Neuron (in vitro differentiated cells): Measurements from ENCODE around the gene SH3PXD2B.
"Not testable (repeated sequence)": the region's sequence is repeated elsewhere in the genome, so short reads cannot be mapped to it uniquely, and the experiment has no call there.

Experiments
- H2AFZ ChIP-seq: one replicate; pipeline ENCODE4 v1.6.1; 2013; ENCODE audit warnings: low read depth, mild to moderate bottlenecking, inconsistent platforms, low read length, moderate library complexity
- H3K27me3 ChIP-seq: one replicate; pipeline ENCODE4 v1.6.1; 2013; ENCODE audit warnings: low read length; ENCODE audit not compliant: insufficient read depth
- H3K36me3 ChIP-seq: one replicate; pipeline ENCODE4 v1.6.1; 2013; ENCODE audit warnings: low read length; ENCODE audit not compliant: insufficient read depth
- H3K4me1 ChIP-seq: one replicate; pipeline ENCODE4 v1.6.1; 2013; ENCODE audit warnings: low read length; ENCODE audit not compliant: insufficient read depth
- H3K4me3 ChIP-seq: 2 replicates; pipeline ENCODE4 v1.5.1; 2013; ENCODE audit warnings: mild to moderate bottlenecking, low read length, moderate library complexity
- H3K9me3 ChIP-seq: one replicate; pipeline ENCODE4 v1.6.1; 2013; ENCODE audit warnings: low read length

The SH3PXD2B gene

DNA sequence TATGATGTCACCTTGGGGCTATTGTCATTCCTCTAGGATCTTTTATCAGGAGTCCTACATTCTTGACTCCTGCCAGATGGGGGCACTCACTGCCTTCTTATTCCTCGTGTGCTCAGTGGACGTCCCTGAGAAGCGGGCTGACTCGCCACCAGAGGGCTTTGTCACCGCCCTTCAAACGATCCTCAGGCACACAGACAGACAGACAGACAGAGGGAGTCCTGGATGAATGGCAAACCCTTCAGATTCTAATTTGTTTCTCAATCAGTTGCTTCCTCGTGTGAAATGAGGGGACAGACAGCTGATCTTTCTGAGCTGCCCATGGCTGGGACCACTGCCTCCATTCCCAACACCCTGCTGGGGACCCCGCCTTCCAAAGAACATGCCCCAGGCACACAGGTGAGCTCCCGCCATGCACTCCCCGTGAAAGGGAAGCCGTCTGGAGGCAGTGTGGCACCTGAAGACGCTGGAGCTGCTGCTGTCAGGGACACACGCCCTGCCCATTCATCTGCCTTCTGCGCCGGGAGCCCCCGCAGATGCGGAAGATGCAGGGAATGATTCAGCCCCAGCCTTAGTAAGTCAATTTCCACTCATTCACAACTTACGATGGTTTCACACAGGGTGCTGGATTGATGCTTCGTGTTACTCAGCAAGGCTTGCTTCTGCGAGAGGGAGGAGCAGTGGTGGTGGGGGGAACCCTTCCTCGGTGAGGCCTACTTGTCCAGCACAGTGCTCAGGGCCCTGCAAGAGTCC lies 24.9 kb upstream of the SH3PXD2B start:
- Histone ChIP-seq H2AFZ (no peak overlapping the region), H3K9me3 (no peaks in the 10 kb centered on the region), H3K27me3 (no peaks in the 10 kb centered on the region), H3K4me1 (no peaks in the 10 kb centered on the region), H3K4me3 (no peak overlapping the region), H3K36me3 (no peaks in the 10 kb centered on the region)

DNA sequence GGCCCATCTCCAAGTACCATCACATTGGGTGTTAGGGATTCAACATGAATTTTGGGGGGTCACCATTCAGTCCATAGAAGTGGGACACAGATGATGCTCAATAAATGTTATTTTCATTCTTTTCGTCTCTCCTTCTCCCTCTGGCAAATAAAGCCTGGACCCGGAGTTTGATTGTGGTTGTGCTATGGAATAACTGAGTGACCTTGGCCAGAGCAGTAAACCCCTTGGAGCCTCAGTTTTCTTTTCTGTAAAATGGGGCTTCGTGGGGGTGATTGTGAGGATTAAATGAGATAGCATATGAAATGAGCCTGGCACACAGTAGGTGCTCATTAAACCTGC lies 24.3 kb upstream of the SH3PXD2B start:
- H3K4me3 ChIP-seq, H2AFZ ChIP-seq, H3K36me3 ChIP-seq, H3K4me1 ChIP-seq, H3K27me3 ChIP-seq, H3K9me3 ChIP-seq: not testable (repeated sequence)

DNA sequence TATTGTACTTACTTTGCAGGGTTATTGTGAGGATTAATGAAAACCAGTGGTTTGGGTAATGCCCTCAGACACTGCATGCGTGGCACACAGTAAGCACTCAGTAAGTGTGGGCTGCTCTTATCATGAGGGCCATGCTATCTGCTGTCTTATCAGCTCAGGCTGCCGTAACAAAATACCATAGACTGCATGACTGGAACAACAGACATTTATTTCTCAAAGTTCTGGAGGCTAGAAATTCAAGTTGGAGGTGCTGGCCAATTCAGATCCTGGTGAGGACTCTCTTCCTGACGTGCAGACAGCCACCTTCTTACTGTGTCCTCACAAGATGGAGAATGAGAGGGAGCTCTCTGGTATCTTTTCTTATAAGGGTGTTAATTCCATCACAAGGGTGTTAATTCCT lies 23.9 kb upstream of the SH3PXD2B start:
- no peaks in the 10 kb centered on the region for H3K36me3 ChIP-seq
- no peak overlapping the region for H2AFZ ChIP-seq
- H3K4me3 ChIP-seq = no peak overlapping the region
- no peaks in the 10 kb centered on the region for H3K27me3 ChIP-seq
- H3K9me3 ChIP-seq = no peaks in the 10 kb centered on the region
- no peaks in the 10 kb centered on the region for H3K4me1 ChIP-seq

DNA sequence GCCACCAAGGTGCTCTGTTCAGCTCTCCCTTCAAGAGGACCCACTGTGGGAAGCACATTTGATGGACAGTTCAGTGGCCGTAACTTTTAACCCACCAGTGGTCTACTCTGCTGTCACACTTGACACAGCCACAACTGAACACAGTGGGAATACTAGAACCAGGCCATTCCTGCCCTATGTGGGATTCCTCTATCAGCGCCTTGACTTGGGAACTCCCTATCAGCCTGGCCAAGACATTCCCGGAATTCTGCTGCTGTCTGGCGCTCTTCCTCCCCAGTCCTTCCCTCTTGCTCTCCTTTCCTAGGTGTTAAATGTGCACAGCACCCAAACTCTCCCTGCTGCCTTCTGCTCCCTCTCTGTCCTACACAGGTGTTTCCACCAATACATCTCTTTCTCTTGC lies 23.1 kb upstream of the SH3PXD2B start:
- no peaks in the 10 kb centered on the region for H3K9me3 ChIP-seq
- no peaks in the 10 kb centered on the region for H3K4me1 ChIP-seq
- no peaks in the 10 kb centered on the region for H3K27me3 ChIP-seq
- no peak overlapping the region for H3K4me3 ChIP-seq
- H2AFZ ChIP-seq = no peak overlapping the region
- no peaks in the 10 kb centered on the region for H3K36me3 ChIP-seq

DNA sequence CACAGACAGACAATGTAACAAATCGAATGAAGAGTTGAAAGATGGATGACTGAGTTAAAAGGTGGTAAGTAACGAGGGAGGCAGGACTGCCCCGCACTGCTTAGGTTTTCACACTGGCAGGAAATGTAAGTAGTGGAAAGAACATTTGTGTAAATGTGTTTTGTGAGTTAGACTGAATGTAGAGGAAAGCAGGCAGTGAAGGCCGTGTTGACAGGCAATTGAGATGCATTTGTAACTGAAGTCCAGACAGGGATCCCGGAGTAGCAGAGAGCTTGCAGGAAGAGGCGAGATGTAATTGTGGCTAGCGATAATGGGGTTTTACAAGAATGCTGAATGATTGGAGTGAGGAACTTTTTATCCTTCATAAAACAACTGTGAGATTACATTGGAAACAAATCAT lies 20.0 kb upstream of the SH3PXD2B start:
- Histone ChIP-seq H3K4me1 (no peaks in the 10 kb centered on the region), H3K27me3 (no peaks in the 10 kb centered on the region), H3K36me3 (no peaks in the 10 kb centered on the region), H3K4me3 (no peak overlapping the region), H2AFZ (no peak overlapping the region), H3K9me3 (no peaks in the 10 kb centered on the region)

DNA sequence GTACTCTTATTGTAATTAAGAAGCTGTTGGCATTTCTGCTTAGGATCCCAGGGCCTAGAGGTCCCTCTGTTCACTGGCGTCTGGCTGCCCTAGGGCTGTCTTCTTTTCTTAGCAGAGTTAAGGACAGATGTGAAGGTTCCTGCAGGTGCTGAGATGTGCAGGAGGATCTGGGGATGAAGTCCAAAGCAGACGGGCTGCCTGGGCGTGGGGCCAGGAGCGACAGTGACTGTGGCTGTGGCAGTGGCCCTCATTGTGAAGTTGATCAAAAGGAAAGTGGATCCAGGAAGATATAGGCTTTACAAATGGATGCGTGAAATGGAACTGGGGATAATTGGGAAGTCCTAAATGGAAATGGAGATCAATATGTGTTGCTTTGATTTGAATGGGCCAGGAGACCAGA lies 19.1 kb upstream of the SH3PXD2B start:
- Histone ChIP-seq H3K4me3 (no peak overlapping the region), H2AFZ (no peak overlapping the region), H3K36me3 (no peaks in the 10 kb centered on the region), H3K9me3 (no peaks in the 10 kb centered on the region), H3K27me3 (no peaks in the 10 kb centered on the region), H3K4me1 (no peaks in the 10 kb centered on the region)

DNA sequence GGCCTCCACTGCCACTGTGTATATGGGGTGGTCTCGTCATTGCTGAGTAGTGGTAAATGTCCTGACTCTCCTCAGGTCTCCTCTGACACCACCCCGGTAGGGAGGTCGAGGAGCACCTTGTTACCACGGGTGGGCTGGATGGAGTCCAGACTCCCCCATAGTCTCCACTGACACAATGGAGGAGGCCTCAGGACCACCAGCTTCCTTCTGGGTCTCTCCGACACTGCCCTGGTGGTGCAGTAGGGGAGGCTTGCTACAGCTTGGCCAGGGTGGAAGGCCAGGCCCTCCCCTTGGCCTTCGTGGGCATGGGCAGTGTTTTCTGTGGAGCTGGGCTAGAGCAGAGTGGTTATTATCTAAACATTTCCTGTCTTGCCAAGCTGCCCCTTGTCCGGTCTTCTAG lies 15.4 kb upstream of the SH3PXD2B start:
- H3K9me3 ChIP-seq = no peaks in the 10 kb centered on the region
- H3K27me3 ChIP-seq = no peaks in the 10 kb centered on the region
- H3K4me1 ChIP-seq = no peaks in the 10 kb centered on the region
- H2AFZ ChIP-seq = no peak overlapping the region
- H3K4me3 ChIP-seq = no peak overlapping the region
- H3K36me3 ChIP-seq = no peaks in the 10 kb centered on the region

DNA sequence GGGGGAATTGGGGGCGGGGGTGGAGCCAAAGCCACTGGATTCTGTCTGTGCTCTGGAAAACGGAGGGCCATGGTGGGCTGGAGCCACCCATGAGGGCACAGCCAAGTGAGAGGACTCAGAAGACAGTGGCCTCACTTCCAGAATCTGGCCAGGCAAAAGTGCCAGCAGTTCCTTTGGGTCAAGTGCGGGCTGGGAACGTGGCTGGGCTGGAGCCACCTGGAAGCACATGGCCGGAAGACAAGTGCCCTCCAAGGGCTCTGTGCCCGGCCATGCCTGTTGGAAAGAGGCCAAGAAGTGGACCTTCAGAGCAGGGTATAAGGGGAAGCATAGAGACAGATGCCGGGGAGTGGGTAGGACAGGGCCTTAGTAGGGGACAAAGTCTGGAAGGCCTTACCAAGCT lies 11.7 kb upstream of the SH3PXD2B start:
- no peak overlapping the region for H2AFZ ChIP-seq
- H3K9me3 ChIP-seq = peaks cover 2% of the 10 kb centered on the region
- no peak overlapping the region for H3K4me3 ChIP-seq
- no peaks in the 10 kb centered on the region for H3K4me1 ChIP-seq
- H3K36me3 ChIP-seq = no peaks in the 10 kb centered on the region
- H3K27me3 ChIP-seq = no peaks in the 10 kb centered on the region

DNA sequence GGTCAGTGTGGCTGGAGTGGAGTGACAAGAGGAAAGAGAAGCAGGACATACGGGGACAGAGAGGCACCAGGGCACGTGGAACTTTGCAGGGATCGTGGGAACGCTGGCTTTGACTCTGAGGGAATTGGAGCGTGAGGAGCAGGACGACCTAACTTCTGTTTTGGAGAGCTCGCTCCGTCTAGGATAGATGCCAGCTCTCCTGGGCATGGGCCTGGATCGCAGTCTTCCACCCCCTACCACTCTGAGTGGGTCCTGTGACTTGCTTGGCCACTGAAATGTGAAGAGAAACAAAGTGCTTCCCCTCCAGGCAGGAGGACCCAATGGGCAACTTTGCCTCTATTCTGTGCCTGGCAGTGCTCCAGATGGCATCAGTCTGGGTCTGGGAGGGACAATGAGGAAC lies 8.7 kb upstream of the SH3PXD2B start:
- Histone ChIP-seq H3K27me3 (no peaks in the 10 kb centered on the region), H3K4me3 (no peak overlapping the region), H3K4me1 (no peaks in the 10 kb centered on the region), H2AFZ (no peak overlapping the region), H3K36me3 (no peaks in the 10 kb centered on the region), H3K9me3 (peaks cover 2% of the 10 kb centered on the region)

DNA sequence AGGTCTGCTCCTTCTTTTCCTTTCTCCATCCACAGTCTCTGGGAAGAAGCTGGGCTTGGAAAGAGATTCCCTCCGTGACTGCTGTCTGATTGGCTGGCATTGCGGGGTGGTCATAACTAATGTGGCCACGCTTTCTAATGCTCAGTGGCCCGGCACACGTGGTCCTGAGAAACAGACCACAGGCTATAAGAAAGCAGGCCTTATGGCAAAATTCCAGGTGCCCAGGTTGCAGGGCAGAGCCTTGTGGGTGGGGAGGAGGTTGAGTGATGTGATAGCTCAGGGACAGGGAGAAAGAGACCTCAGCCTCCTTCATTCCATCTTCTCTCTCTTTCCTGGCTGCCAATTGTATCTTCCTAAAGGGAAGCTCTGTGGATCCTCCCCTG lies 5.4 kb upstream of the SH3PXD2B start:
- Histone ChIP-seq H3K36me3 (no peaks in the 10 kb centered on the region), H3K9me3 (peaks cover 2% of the 10 kb centered on the region), H2AFZ (no peak overlapping the region), H3K4me3 (no peak overlapping the region), H3K4me1 (peaks cover 4% of the 10 kb centered on the region), H3K27me3 (no peaks in the 10 kb centered on the region)

DNA sequence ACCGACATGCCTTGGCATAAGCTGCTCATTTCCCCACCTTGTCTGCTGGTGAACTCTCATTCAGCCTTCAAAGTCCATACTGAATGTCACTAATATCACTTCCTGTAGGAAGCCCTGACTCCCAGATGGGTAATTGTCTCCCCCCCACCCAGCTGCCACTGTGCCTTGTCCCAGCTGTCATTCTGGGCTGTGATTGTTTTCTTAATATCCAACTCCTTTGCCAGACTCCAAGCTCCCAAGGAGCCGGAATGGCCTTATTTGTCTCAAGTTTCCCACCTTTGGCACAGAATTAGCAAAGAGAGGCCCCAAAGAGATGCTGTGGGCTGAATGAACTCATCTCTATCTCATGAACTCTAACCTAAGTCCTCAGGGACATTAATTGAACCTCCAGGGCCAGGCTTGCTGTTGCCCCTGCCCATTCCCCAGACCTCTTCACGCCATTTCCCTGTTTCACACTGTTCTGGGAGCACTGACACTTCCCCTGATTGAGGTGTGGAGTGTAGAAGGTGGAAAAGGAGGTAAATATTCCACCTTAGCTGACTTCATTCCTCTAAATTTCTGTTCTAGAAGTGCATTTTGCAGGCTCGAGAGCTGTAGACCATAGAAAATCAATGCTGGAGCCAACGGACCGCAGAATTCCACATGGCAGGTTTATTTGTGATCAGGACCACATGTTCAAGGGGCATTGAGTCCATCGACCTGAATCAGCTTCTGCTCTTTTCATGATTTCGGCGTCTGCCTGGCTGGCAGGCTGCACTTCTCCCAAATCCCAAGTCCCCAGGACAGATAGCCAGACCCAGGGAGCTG lies 4.9 kb upstream of the SH3PXD2B start:
- H3K36me3 ChIP-seq = no peaks in the 10 kb centered on the region
- no peaks in the 10 kb centered on the region for H3K27me3 ChIP-seq
- H3K9me3 ChIP-seq = peaks cover 2% of the 10 kb centered on the region
- H2AFZ ChIP-seq = no peak overlapping the region
- no peak overlapping the region for H3K4me3 ChIP-seq
- peaks cover 5% of the 10 kb centered on the region for H3K4me1 ChIP-seq

DNA sequence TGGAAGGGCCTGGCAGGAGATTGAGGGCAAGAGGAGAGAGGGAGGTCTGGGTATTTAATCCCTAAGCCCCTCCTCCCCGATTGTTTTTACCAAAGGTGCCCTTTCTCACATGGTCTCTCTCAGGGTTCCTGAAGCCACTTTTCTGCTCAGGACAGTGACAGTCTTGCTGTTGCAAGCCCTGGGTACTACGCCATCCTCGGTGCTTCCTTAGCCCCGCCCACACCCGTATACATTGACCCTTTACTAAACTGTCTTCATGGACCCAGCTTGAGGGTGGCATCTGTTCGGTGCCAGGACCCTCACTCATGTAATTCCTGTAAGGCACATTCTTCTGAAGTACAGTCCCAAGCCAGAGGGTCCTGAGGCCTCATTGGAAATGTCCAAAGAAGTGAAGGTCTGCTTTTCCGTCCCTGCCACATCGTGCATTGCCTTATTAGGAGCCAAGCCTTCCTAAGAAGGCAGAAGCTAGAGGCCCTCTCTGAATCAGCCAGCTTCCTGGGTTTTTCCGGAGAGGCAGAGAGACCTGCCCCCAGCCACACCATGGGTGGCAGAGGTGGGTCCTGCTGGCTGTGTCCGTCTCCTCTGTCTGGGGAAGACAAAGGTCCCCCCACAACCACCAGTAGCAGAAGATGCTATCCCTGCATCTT lies 1.9 kb upstream of the SH3PXD2B start:
- H3K4me3 ChIP-seq = no peak overlapping the region
- peaks cover 11% of the 10 kb centered on the region for H3K4me1 ChIP-seq
- H2AFZ ChIP-seq = no peak overlapping the region
- peaks cover 2% of the 10 kb centered on the region for H3K36me3 ChIP-seq
- H3K9me3 ChIP-seq = no peaks in the 10 kb centered on the region
- no peaks in the 10 kb centered on the region for H3K27me3 ChIP-seq

DNA sequence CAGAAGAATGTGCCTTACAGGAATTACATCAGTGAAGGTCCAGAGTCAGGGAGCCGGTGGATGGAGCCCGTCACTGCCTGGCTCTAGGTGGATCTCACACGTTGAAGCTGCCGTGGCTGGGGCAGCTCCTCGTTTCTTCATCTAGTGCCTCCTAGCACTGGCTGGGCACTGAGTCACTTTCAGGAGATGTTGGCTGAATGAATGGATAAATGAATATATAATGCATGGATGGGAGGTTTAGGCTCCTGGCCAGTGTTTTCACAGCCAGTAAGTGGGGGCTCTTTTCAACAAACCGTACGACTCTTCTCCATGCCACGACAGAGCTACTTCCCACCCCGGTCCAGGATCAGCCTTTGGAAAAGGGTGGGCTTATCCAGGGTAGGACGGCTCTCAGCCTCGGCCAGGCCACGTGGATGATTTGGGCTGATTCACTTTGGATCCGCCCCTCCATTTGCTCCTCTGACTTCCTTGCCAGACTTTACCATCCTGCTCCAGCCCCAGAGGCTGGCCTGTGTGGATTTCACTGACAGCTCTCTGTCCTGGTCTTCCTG lies 1.3 kb upstream of the SH3PXD2B start:
- H2AFZ ChIP-seq = no peak overlapping the region
- no peaks in the 10 kb centered on the region for H3K27me3 ChIP-seq
- H3K4me3 ChIP-seq = peak overlapping the region; percentile 60
- no peaks in the 10 kb centered on the region for H3K9me3 ChIP-seq
- H3K4me1 ChIP-seq = peaks cover 11% of the 10 kb centered on the region
- H3K36me3 ChIP-seq = peaks cover 2% of the 10 kb centered on the region
